ENCODE data around the gene NFASC. TPM values are rescaled to one million over a fixed set of nuclear protein-coding genes. Genes with fewer than 3 reads are reported as not detected.

NFASC gene
- total and polyA plus RNA-seq, 2 experiments from 2014 or later = 46.3 to 54.7 TPM

DNA sequence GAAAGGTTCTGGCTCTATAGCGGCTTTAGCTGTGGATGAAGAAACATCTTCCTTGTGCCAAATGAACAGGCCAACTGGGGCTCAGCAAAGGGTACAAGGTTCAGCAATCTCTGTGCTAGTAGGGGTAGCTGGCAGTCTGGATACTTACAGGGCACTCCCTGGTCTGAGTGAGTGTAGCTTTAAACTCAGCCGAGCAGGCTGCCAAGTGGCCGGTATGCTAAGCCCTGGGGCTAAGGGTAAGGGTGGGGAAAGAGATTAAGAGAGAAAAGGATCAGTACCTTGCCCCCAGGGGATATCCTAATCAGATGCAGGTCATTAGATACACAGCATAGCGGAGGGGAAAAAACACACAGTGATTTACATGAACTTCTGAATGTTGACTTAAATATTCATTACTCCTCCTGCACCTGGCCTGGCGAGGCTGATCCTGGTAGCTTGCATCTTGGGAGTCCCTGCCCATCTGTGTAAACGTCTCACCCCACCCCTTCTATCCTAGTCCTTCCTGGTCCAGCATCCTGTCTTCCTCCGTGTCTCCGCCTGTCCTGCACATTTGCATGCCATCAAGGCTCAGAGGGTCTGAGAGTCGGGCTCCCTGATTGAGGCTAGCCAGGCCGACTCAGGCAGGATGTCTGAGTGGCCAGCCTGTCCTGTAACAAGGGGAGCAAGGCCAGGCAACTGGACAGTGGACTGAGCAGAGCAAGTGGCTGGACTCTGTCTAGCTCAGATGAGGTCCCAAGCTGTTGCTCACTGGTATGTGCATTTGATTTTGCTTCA is 132.9 kb downstream of the NFASC start:
- WGBS, 2 experiments (ENCODE audit: low coverage in 1 of 2, low lambda C conversion rate in 2 of 2, missing lambda C conversion rate in 2 of 2) = 72 to 76% methylated on average over 10 of the region's 10 CpGs

DNA sequence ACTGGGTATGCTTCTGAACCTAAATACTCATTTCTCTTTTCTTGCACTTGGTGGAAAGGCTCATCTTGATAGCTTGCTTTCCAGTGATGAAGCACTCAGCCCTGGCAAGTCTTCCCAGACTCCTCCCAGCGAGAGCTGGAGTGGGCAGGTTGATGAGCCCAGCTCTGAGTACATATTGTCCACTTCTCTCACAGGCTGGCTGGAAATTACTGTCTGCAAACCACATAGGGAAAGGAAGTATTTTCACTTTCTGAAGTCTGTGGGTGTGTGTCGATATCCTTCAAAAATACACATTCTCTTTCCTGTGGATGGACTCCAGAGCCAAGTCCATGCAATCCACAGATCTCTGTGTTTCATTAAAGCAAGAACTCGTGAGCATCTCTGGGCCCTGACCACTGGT is 133.7 kb downstream of the NFASC start:
- WGBS, 2 experiments (ENCODE audit: low coverage in 1 of 2, low lambda C conversion rate in 2 of 2, missing lambda C conversion rate in 2 of 2) = 38 to 53% methylated on average over 3 of the region's 3 CpGs
- Histone ChIP-seq H3K4me3 (no peak overlapping the region), H3K4me2 (ENCODE audit: unreplicated experiment) (no peak overlapping the region), H2AFZ (no peak overlapping the region), H3K9ac (no peak overlapping the region), H3K36me3 (ENCODE audit: low read depth) (peaks cover 3% of the 10 kb centered on the region), H3K4me1 (ENCODE audit: insufficient read depth) (no peaks in the 10 kb centered on the region), H3K27me3 (replicated peaks; ENCODE audit: insufficient read depth) (no peaks in the 10 kb centered on the region), H4K20me1 (ENCODE audit: insufficient read depth) (no peaks in the 10 kb centered on the region), H3F3A (ENCODE audit: insufficient read depth) (no peaks in the 10 kb centered on the region), H3K27ac (no peak overlapping the region), H3K9me3 (ENCODE audit: low read depth) (no peaks in the 10 kb centered on the region), H3K9me2 (ENCODE audit: insufficient read depth) (no peaks in the 10 kb centered on the region), H3K79me2 (ENCODE audit: insufficient read depth) (no peaks in the 10 kb centered on the region)
- in situ Hi-C loops (cut with MboI) = no loop called here
- TF ChIP-seq EZH2phosphoT487 (IDR thresholded peaks at IDR 0.05; ENCODE audit: insufficient read depth, low read depth) = no peak
- TF ChIP-seq EZH2 (IDR thresholded peaks at IDR 0.05; ENCODE audit: insufficient read depth, poor library complexity, severe bottlenecking) = no peak
- no peak for DNase-seq

More for the DNA sequence above, 132.9 kb downstream of the NFASC start:
- Histone ChIP-seq H3K79me2 (ENCODE audit: insufficient read depth) (no peaks in the 10 kb centered on the region), H3K9me2 (ENCODE audit: insufficient read depth) (no peaks in the 10 kb centered on the region), H3K9me3 (ENCODE audit: low read depth) (no peaks in the 10 kb centered on the region), H3K27ac (no peak overlapping the region), H3K4me3 (no peak overlapping the region), H3K36me3 (ENCODE audit: low read depth) (peaks cover 3% of the 10 kb centered on the region), H3F3A (ENCODE audit: insufficient read depth) (no peaks in the 10 kb centered on the region), H3K4me1 (ENCODE audit: insufficient read depth) (no peaks in the 10 kb centered on the region), H3K9ac (no peak overlapping the region), H3K4me2 (ENCODE audit: unreplicated experiment) (no peak overlapping the region), H3K27me3 (replicated peaks; ENCODE audit: insufficient read depth) (no peaks in the 10 kb centered on the region), H2AFZ (no peak overlapping the region), H4K20me1 (ENCODE audit: insufficient read depth) (no peaks in the 10 kb centered on the region)
- TF ChIP-seq EZH2 (IDR thresholded peaks at IDR 0.05; ENCODE audit: insufficient read depth, poor library complexity, severe bottlenecking) (no peak), EZH2phosphoT487 (IDR thresholded peaks at IDR 0.05; ENCODE audit: insufficient read depth, low read depth) (no peak)
- in situ Hi-C loops (cut with MboI) = no loop called here
- DNase-seq = no peak

DNA sequence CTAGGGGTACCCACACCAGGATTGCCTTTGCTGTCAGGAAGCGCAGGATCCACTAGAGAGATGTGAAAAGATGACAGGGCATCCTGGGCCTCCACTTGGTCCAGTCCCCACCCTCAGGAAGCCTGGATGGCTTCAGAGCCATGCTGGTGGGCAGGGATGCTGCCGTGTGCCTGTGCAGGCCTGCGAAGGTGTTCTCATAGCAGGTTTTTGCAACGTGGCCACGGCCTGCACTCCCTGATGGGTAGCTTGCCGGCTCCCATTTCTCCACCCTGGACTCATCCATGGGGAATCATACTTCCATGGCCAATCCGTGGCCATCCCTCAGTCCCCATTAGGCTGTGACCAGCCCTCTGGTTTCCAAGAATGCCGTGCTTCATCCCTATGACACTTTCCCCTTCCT is 138.2 kb downstream of the NFASC start:
- no peaks in the 10 kb centered on the region for H3K9me2 ChIP-seq (ENCODE audit: insufficient read depth)
- no peak overlapping the region for H3K9ac ChIP-seq
- no peak for DNase-seq
- no peak overlapping the region for H3K4me3 ChIP-seq
- H3K9me3 ChIP-seq (ENCODE audit: low read depth) = no peaks in the 10 kb centered on the region
- H3K36me3 ChIP-seq (ENCODE audit: low read depth) = no peaks in the 10 kb centered on the region; the same call in 1 of the 2 replicates
- in situ Hi-C loops (cut with MboI) = no loop called here
- H3K27ac ChIP-seq = no peak overlapping the region
- H3K79me2 ChIP-seq (ENCODE audit: insufficient read depth) = no peaks in the 10 kb centered on the region
- no peaks in the 10 kb centered on the region for H3K4me1 ChIP-seq (ENCODE audit: insufficient read depth)
- H2AFZ ChIP-seq = no peak overlapping the region
- H3F3A ChIP-seq (ENCODE audit: insufficient read depth) = no peaks in the 10 kb centered on the region
- WGBS, 2 experiments (ENCODE audit: low coverage in 1 of 2, low lambda C conversion rate in 2 of 2, missing lambda C conversion rate in 2 of 2) = 85 to 90% methylated on average over 8 of the region's 8 CpGs
- no peak overlapping the region for H3K4me2 ChIP-seq (ENCODE audit: unreplicated experiment)
- H4K20me1 ChIP-seq (ENCODE audit: insufficient read depth) = no peaks in the 10 kb centered on the region
- no peaks in the 10 kb centered on the region for H3K27me3 ChIP-seq (replicated peaks; ENCODE audit: insufficient read depth)
- no peak for TF ChIP-seq EZH2phosphoT487 (IDR thresholded peaks at IDR 0.05; ENCODE audit: insufficient read depth, low read depth)
- TF ChIP-seq EZH2 (IDR thresholded peaks at IDR 0.05; ENCODE audit: insufficient read depth, poor library complexity, severe bottlenecking) = no peak

DNA sequence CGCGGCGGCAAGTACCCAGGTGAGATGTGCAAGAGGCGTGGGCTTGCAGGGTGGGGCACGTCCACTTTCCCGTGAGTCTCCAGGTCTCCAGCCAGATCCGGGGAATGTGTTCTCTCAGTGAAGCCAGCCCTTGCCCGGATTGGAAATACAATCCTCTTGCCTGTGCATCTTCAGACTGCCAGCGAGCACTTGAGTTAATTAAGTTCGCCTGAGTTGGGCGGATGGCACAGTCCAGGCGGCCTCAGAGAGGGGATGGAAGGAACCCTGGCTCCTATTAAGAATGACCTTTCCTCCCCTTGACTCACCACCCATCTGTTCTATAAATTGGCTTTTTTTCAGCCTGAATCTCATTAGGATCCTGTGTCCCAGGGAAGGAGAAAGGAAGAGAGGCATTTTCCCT is 139.0 kb downstream of the NFASC start:
- no peak overlapping the region for H3K4me3 ChIP-seq
- no peaks in the 10 kb centered on the region; the same call in 1 of the 2 replicates for H3K36me3 ChIP-seq (ENCODE audit: low read depth)
- no peak overlapping the region for H2AFZ ChIP-seq
- H3K9me3 ChIP-seq (ENCODE audit: low read depth) = no peaks in the 10 kb centered on the region
- no peaks in the 10 kb centered on the region for H3K79me2 ChIP-seq (ENCODE audit: insufficient read depth)
- 78 to 79% methylated on average over 12 of the region's 12 CpGs for WGBS, 2 experiments (ENCODE audit: low coverage in 1 of 2, low lambda C conversion rate in 2 of 2, missing lambda C conversion rate in 2 of 2)
- no peaks in the 10 kb centered on the region for H3K4me1 ChIP-seq (ENCODE audit: insufficient read depth)
- H3K27ac ChIP-seq = no peak overlapping the region
- H3F3A ChIP-seq (ENCODE audit: insufficient read depth) = no peaks in the 10 kb centered on the region
- in situ Hi-C loops (cut with MboI) = no loop called here
- no peak overlapping the region for H3K4me2 ChIP-seq (ENCODE audit: unreplicated experiment)
- no peak for DNase-seq
- no peaks in the 10 kb centered on the region for H3K9me2 ChIP-seq (ENCODE audit: insufficient read depth)
- no peak for TF ChIP-seq EZH2phosphoT487 (IDR thresholded peaks at IDR 0.05; ENCODE audit: insufficient read depth, low read depth)
- TF ChIP-seq EZH2 (IDR thresholded peaks at IDR 0.05; ENCODE audit: insufficient read depth, poor library complexity, severe bottlenecking) = no peak
- no peaks in the 10 kb centered on the region for H3K27me3 ChIP-seq (replicated peaks; ENCODE audit: insufficient read depth)
- H4K20me1 ChIP-seq (ENCODE audit: insufficient read depth) = no peaks in the 10 kb centered on the region
- no peak overlapping the region for H3K9ac ChIP-seq

Measured in GM23248 (cell line).